HG03175 (cell line): ENCODE results near the gene TBRG1.

ENCODE experiments used
- ATAC-seq: cut with Tn5 transposase; IDR thresholded peaks from one replicate; pipeline ENCODE4 v1.9.1; 2021; ENCODE audit warnings: mild to moderate bottlenecking, moderate library complexity; ENCODE audit not compliant: unreplicated experiment

TBRG1 gene

DNA sequence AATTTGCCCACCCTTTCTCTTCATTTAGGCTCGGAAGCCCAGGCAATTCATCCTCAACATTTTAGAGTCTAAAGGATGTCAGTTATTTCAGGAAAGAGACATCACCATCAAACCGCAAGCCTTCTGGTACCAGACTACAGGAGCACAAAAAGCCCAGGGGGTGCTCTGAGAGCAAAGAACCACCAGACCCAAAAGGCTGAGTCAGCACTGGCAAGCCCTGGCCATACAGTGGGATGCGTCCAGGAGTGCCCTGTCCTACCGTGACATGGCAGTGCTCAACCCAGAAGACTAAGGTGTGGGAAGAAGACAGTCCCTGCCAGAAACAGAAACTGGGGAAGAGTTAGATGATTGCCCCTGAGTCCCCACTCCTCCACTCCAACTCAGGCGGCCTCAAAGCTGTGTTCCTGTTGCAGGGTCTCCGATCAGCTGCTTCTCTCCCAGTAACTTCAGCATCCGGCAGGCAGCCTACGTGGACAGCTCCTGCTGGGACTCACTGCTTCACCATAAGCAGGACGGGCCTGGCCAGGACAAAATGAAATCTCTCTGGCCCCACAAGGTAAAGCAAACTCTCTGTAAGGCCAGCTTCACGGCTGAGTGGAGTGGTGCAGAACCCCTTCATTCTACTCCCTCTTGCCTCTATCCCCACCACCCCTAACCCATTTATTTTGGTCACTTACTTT lies 10.0 kb upstream of the TBRG1 start:
- ATAC-seq: no peak

DNA sequence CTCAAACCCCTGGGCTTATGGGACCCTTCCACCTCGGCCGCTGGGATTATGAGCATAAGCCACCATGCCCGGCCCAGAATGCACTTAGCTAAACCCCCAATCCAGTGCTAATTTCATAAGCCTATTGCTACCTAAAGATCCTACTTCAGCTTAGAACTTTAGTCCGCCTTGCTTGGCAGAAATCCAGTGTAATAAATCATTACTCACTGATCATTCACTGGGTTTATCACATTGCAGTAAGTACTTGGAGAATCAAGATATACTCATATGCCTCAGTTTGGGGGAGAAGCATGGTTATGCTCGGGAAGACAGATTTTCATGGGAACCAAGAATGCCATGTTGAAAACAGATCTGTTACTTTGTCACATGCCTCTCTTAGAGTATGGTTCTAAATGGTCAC lies 3.8 kb upstream of the TBRG1 start:
- no peak for ATAC-seq

DNA sequence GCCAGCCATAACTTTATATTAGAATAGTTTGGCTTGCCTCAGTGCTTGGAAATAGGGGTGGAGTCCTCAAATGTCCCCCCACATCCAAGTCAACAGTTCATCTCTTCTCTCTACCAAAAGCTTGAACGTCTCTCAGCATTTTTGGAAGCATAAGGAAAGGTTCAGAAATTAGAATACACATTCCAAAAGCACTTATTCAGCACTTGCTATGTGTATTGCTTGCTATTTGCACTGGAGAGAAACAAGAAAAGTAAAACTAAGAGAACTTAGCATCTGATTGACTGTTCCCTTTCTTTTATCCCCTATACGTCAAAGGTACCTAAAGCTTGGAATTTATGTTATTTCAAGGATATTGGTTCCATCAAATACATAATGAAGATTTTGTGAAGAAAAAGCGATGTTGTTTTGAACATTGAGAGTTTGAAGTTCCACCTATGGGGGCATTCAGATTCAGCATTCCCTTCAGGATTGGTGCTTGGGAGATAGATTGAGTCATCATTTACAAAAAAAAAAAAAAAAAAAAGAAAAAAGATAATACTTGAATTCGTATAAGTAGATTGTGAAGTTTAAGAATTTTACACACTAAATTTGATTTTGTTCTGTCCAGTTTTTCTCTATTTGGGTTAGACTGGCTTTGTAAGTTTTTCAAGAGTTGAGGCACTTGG lies 1.3 kb downstream of the TBRG1 start:
- ATAC-seq: no peak

GRCh38 chr11:124625504-124626168 lies 3.0 kb downstream of the TBRG1 start:
- ATAC-seq: no peak

GRCh38 chr11:124627546-124627945 lies 4.9 kb downstream of the TBRG1 start:
- no peak for ATAC-seq

GRCh38 chr11:124629961-124630360 lies 7.3 kb downstream of the TBRG1 start:
- no peak for ATAC-seq

DNA sequence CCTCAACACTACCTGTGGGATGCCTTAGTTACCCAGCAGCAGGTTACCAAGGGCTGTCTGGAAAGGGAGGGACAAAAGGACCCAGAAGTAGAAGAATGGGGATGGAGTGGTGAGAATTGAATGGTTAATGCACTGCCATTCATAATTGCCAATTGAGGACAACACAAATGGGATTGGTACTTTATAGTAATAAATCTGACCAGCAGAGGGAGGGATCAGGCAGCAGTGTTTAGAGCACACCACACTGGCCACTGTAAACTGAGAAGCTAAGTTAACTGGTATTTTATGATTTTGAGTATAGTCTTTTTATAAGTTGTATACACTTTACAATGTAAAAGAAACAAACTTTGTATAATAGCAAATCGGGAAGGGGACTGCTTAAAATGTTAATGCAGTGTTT lies 10.7 kb downstream of the TBRG1 start:
- ATAC-seq: no peak

- ATAC-seq: no peak
Measured at GRCh38 chr11:124635932-124636331, 13.3 kb downstream of the TBRG1 start.

- ATAC-seq: no peak
Measured at GRCh38 chr11:124638500-124638899, 15.8 kb downstream of the TBRG1 start.

- no peak for ATAC-seq
Measured at GRCh38 chr11:124639186-124639585, 16.5 kb downstream of the TBRG1 start.

- no peak for ATAC-seq
Measured at GRCh38 chr11:124640666-124641065, 18.0 kb downstream of the TBRG1 start.

DNA sequence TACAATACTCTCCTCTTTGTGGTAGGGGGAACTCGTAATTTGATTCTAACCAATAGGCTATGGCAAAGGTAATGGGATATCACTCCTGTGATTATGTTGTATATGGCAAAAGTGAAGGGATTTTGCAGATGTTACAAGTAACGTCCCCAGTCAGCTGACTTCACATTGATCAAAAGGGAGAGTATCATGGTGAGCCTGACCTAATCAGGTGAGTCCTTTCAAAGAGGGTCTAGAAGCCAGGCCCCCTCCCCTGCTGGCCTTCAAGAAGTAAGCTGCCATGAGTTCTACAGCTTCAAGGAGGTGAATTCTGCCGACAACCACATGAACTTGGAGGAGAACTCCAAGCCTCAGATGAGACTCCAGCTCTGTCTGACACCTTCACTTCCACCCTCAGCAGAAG lies 20.0 kb downstream of the TBRG1 start:
- no peak for ATAC-seq

- no peak for ATAC-seq
Measured at GRCh38 chr11:124643042-124643604, 20.5 kb downstream of the TBRG1 start.

DNA sequence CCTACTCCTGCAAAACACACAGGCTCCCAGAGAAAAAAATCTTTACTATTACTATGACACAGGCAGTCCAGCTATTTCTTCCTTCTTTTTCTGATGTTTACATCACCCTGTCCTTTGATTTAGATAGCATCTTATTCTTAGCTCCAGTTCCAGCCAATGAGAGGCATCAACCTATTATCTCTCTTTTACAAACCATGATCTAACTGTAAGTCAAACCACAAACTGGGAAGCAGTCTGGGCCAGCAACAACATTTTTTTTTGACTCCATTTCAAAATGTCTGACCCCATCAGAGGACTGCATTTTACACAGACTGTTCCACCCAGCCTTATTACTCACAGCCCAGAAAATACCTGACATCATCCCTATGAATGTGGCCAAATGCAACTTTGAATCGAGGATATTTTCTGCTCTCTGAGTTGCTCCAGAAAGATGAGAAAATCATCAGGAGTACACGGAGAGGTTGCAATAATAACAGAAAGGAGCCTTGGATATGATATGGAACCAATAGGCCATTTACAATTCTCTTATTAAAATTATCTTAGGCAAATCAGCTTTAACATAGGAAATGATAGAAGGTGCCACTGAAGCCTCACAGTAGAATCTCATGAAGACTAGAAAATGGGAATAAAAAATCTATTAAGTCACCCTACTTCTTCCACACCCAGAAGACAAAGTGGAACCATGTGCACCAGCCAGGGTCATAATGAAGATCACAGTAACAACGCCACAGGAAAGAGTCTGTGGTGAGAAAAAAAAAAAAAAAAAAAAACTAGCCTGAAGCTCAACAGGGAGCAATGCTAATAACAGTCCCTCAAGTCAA lies 21.2 kb downstream of the TBRG1 start:
- ATAC-seq: no peak

- ATAC-seq: peak; percentile 68
Measured at GRCh38 chr11:124644426-124645280, 22.0 kb downstream of the TBRG1 start.

- no peak for ATAC-seq
Measured at GRCh38 chr11:124646148-124646547, 23.5 kb downstream of the TBRG1 start.

GRCh38 chr11:124648610-124649009 lies 25.9 kb downstream of the TBRG1 start:
- no peak for ATAC-seq

- ATAC-seq: no peak
Measured at GRCh38 chr11:124656774-124657630, 34.3 kb downstream of the TBRG1 start.

GRCh38 chr11:124657904-124658303 lies 35.2 kb downstream of the TBRG1 start:
- ATAC-seq: no peak
